SIG-M5 (cell line): ENCODE measurements around the gene PLA2G4B.

ENCODE experiments used
- DNase-seq: peaks from one replicate; lab custom pipeline; 2025; lab: John Stamatoyannopoulos, UW

Gene PLA2G4B

GRCh38 chr15:41806291-41807181 lies 32.1 kb upstream of the PLA2G4B start:
- no peak for DNase-seq

- no peak for DNase-seq
These were observed 29.5 kb upstream of the PLA2G4B start for GRCh38 chr15:41809121-41809520.

- DNase-seq, result no peak
These were observed 29.0 kb upstream of the PLA2G4B start for GRCh38 chr15:41809526-41810220.

- DNase-seq, result no peak
These were observed 27.8 kb upstream of the PLA2G4B start for GRCh38 chr15:41810651-41811431.

GRCh38 chr15:41811432-41812195 lies 27.0 kb upstream of the PLA2G4B start:
- no peak for DNase-seq

GRCh38 chr15:41812820-41813375 lies 25.7 kb upstream of the PLA2G4B start:
- DNase-seq, result no peak

GRCh38 chr15:41813426-41813825 lies 25.2 kb upstream of the PLA2G4B start:
- DNase-seq, result no peak

GRCh38 chr15:41814534-41814933 lies 24.1 kb upstream of the PLA2G4B start:
- no peak for DNase-seq

GRCh38 chr15:41816788-41817187 lies 21.9 kb upstream of the PLA2G4B start:
- DNase-seq, result no peak

GRCh38 chr15:41817327-41817726 lies 21.3 kb upstream of the PLA2G4B start:
- DNase-seq, result no peak

GRCh38 chr15:41817781-41818180 lies 20.9 kb upstream of the PLA2G4B start:
- no peak for DNase-seq

- no peak for DNase-seq
These were observed 19.1 kb upstream of the PLA2G4B start for GRCh38 chr15:41819455-41820050.

- no peak for DNase-seq
These were observed 17.7 kb upstream of the PLA2G4B start for GRCh38 chr15:41820791-41821423.

GRCh38 chr15:41821831-41822230 lies 16.8 kb upstream of the PLA2G4B start:
- DNase-seq, result no peak

GRCh38 chr15:41822471-41822870 lies 16.2 kb upstream of the PLA2G4B start:
- DNase-seq, result no peak

- no peak for DNase-seq
These were observed 15.7 kb upstream of the PLA2G4B start for GRCh38 chr15:41822957-41823356.

- no peak for DNase-seq
These were observed 15.1 kb upstream of the PLA2G4B start for GRCh38 chr15:41823502-41823901.

- no peak for DNase-seq
These were observed 14.4 kb upstream of the PLA2G4B start for GRCh38 chr15:41824062-41824745.

GRCh38 chr15:41825145-41825544 lies 13.5 kb upstream of the PLA2G4B start:
- DNase-seq, result no peak
